ENCODE data around the gene PTPRN2. TPM values are rescaled to one million over a fixed set of nuclear protein-coding genes. Genes with fewer than 3 reads are reported as not detected.
A peak's percentile ranks its signal among the peaks of the same experiment; 100 is the strongest.

Gene PTPRN2
- total and polyA plus RNA-seq, 4 donors = 18.1 to 69.9 (median 50.4) TPM

GRCh38 chr7:158617737-158618128 is 30.1 kb upstream of the PTPRN2 start:
- H3K4me1 ChIP-seq (ENCODE audit: control insufficient read depth, insufficient read depth, low read length) = no peaks in the 10 kb centered on the region
- H3K36me3 ChIP-seq (ENCODE audit: control insufficient read depth, insufficient read depth, low read length) = no peaks in the 10 kb centered on the region
- no peak for DNase-seq (ENCODE audit: low read depth in 4 of 6, low spot score in 6 of 6)
- WGBS (ENCODE audit: insufficient coverage) = 93% methylated on average over 3 of the region's 3 CpGs
- H3K9me3 ChIP-seq (ENCODE audit: control insufficient read depth, insufficient read depth, low read length) = no peaks in the 10 kb centered on the region
- no peaks in the 10 kb centered on the region for H3K27me3 ChIP-seq (ENCODE audit: control insufficient read depth, insufficient read depth, low read length)
- H3K27ac ChIP-seq (ENCODE audit: low read depth, low read length) = no peak overlapping the region
- H3K4me3 ChIP-seq (ENCODE audit: low read depth, low read length) = no peak overlapping the region

GRCh38 chr7:158616050-158616449 is 28.4 kb upstream of the PTPRN2 start:
- Histone ChIP-seq H3K36me3 (ENCODE audit: control insufficient read depth, insufficient read depth, low read length) (no peaks in the 10 kb centered on the region), H3K9me3 (ENCODE audit: control insufficient read depth, insufficient read depth, low read length) (no peaks in the 10 kb centered on the region), H3K27ac (ENCODE audit: low read depth, low read length) (no peak overlapping the region), H3K4me1 (ENCODE audit: control insufficient read depth, insufficient read depth, low read length) (no peaks in the 10 kb centered on the region), H3K27me3 (ENCODE audit: control insufficient read depth, insufficient read depth, low read length) (no peaks in the 10 kb centered on the region), H3K4me3 (ENCODE audit: low read depth, low read length) (no peak overlapping the region)
- no peak for DNase-seq (ENCODE audit: low read depth in 4 of 6, low spot score in 6 of 6)
- WGBS (ENCODE audit: insufficient coverage) = no CpG with 5 or more reads among the region's 2 CpGs

- peaks cover under 1% of the 10 kb centered on the region for H3K36me3 ChIP-seq (ENCODE audit: control insufficient read depth, insufficient read depth, low read length)
- DNase-seq (ENCODE audit: low read depth in 4 of 6, low spot score in 6 of 6) = no peak
- no peaks in the 10 kb centered on the region for H3K4me1 ChIP-seq (ENCODE audit: control insufficient read depth, insufficient read depth, low read length)
- 100% methylated on average over 1 of the region's 1 CpG for WGBS (ENCODE audit: insufficient coverage)
- H3K27ac ChIP-seq (ENCODE audit: low read depth, low read length) = no peak overlapping the region
- H3K27me3 ChIP-seq (ENCODE audit: control insufficient read depth, insufficient read depth, low read length) = no peaks in the 10 kb centered on the region
- no peaks in the 10 kb centered on the region for H3K9me3 ChIP-seq (ENCODE audit: control insufficient read depth, insufficient read depth, low read length)
- no peak overlapping the region for H3K4me3 ChIP-seq (ENCODE audit: low read depth, low read length)
These were observed 27.1 kb upstream of the PTPRN2 start for GRCh38 chr7:158614700-158615099.

GRCh38 chr7:158613481-158613880 is 25.9 kb upstream of the PTPRN2 start:
- Histone ChIP-seq H3K9me3 (ENCODE audit: control insufficient read depth, insufficient read depth, low read length) (no peaks in the 10 kb centered on the region), H3K36me3 (ENCODE audit: control insufficient read depth, insufficient read depth, low read length) (peaks cover 6% of the 10 kb centered on the region), H3K4me3 (ENCODE audit: low read depth, low read length) (no peak overlapping the region), H3K27me3 (ENCODE audit: control insufficient read depth, insufficient read depth, low read length) (no peaks in the 10 kb centered on the region), H3K4me1 (ENCODE audit: control insufficient read depth, insufficient read depth, low read length) (no peaks in the 10 kb centered on the region), H3K27ac (ENCODE audit: low read depth, low read length) (no peak overlapping the region)
- 100% methylated on average over 2 of the region's 2 CpGs for WGBS (ENCODE audit: insufficient coverage)
- peak in 2 of 6 donors; percentile 27 to 32 for DNase-seq (ENCODE audit: low read depth in 4 of 6, low spot score in 6 of 6)

GRCh38 chr7:158612546-158612945 is 24.9 kb upstream of the PTPRN2 start:
- Histone ChIP-seq H3K36me3 (ENCODE audit: control insufficient read depth, insufficient read depth, low read length) (peaks cover 7% of the 10 kb centered on the region), H3K9me3 (ENCODE audit: control insufficient read depth, insufficient read depth, low read length) (no peaks in the 10 kb centered on the region), H3K27ac (ENCODE audit: low read depth, low read length) (no peak overlapping the region), H3K4me1 (ENCODE audit: control insufficient read depth, insufficient read depth, low read length) (no peaks in the 10 kb centered on the region), H3K27me3 (ENCODE audit: control insufficient read depth, insufficient read depth, low read length) (no peaks in the 10 kb centered on the region), H3K4me3 (ENCODE audit: low read depth, low read length) (no peak overlapping the region)
- 100% methylated on average over 2 of the region's 4 CpGs for WGBS (ENCODE audit: insufficient coverage)
- no peak for DNase-seq (ENCODE audit: low read depth in 4 of 6, low spot score in 6 of 6)

GRCh38 chr7:158611541-158611940 is 23.9 kb upstream of the PTPRN2 start:
- peaks cover 2% of the 10 kb centered on the region for H3K4me1 ChIP-seq (ENCODE audit: control insufficient read depth, insufficient read depth, low read length)

GRCh38 chr7:158609313-158609974 is 21.8 kb upstream of the PTPRN2 start:
- WGBS (ENCODE audit: insufficient coverage) = 97% methylated on average over 6 of the region's 7 CpGs
- no peaks in the 10 kb centered on the region for H3K9me3 ChIP-seq (ENCODE audit: control insufficient read depth, insufficient read depth, low read length)
- H3K36me3 ChIP-seq (ENCODE audit: control insufficient read depth, insufficient read depth, low read length) = peaks cover 15% of the 10 kb centered on the region
- H3K27ac ChIP-seq (ENCODE audit: low read depth, low read length) = no peak overlapping the region
- no peak for DNase-seq (ENCODE audit: low read depth in 4 of 6, low spot score in 6 of 6)
- peaks cover 4% of the 10 kb centered on the region for H3K4me1 ChIP-seq (ENCODE audit: control insufficient read depth, insufficient read depth, low read length)
- no peak overlapping the region for H3K4me3 ChIP-seq (ENCODE audit: low read depth, low read length)
- no peaks in the 10 kb centered on the region for H3K27me3 ChIP-seq (ENCODE audit: control insufficient read depth, insufficient read depth, low read length)

More at GRCh38 chr7:158611541-158611940, 23.9 kb upstream of the PTPRN2 start:
- H3K9me3 ChIP-seq (ENCODE audit: control insufficient read depth, insufficient read depth, low read length) = no peaks in the 10 kb centered on the region
- no peak for DNase-seq (ENCODE audit: low read depth in 4 of 6, low spot score in 6 of 6)
- no peak overlapping the region for H3K27ac ChIP-seq (ENCODE audit: low read depth, low read length)
- peaks cover 15% of the 10 kb centered on the region for H3K36me3 ChIP-seq (ENCODE audit: control insufficient read depth, insufficient read depth, low read length)
- WGBS (ENCODE audit: insufficient coverage) = 89% methylated on average over 5 of the region's 8 CpGs
- no peak overlapping the region for H3K4me3 ChIP-seq (ENCODE audit: low read depth, low read length)
- no peaks in the 10 kb centered on the region for H3K27me3 ChIP-seq (ENCODE audit: control insufficient read depth, insufficient read depth, low read length)

- peaks cover 4% of the 10 kb centered on the region for H3K4me1 ChIP-seq (ENCODE audit: control insufficient read depth, insufficient read depth, low read length)
- H3K4me3 ChIP-seq (ENCODE audit: low read depth, low read length) = no peak overlapping the region
- H3K9me3 ChIP-seq (ENCODE audit: control insufficient read depth, insufficient read depth, low read length) = no peaks in the 10 kb centered on the region
- H3K27me3 ChIP-seq (ENCODE audit: control insufficient read depth, insufficient read depth, low read length) = no peaks in the 10 kb centered on the region
- H3K27ac ChIP-seq (ENCODE audit: low read depth, low read length) = no peak overlapping the region
- H3K36me3 ChIP-seq (ENCODE audit: control insufficient read depth, insufficient read depth, low read length) = peaks cover 15% of the 10 kb centered on the region
- 98% methylated on average over 5 of the region's 6 CpGs for WGBS (ENCODE audit: insufficient coverage)
- DNase-seq (ENCODE audit: low read depth in 4 of 6, low spot score in 6 of 6) = no peak
These were observed 19.9 kb upstream of the PTPRN2 start for GRCh38 chr7:158607563-158607962.

GRCh38 chr7:158606671-158607424 is 19.2 kb upstream of the PTPRN2 start:
- no peak overlapping the region for H3K4me3 ChIP-seq (ENCODE audit: low read depth, low read length)
- peaks cover 15% of the 10 kb centered on the region for H3K36me3 ChIP-seq (ENCODE audit: control insufficient read depth, insufficient read depth, low read length)
- no peaks in the 10 kb centered on the region for H3K27me3 ChIP-seq (ENCODE audit: control insufficient read depth, insufficient read depth, low read length)
- no peak overlapping the region for H3K27ac ChIP-seq (ENCODE audit: low read depth, low read length)
- peaks cover 4% of the 10 kb centered on the region for H3K4me1 ChIP-seq (ENCODE audit: control insufficient read depth, insufficient read depth, low read length)
- DNase-seq (ENCODE audit: low read depth in 4 of 6, low spot score in 6 of 6) = no peak
- WGBS (ENCODE audit: insufficient coverage) = 96% methylated on average over 18 of the region's 18 CpGs
- H3K9me3 ChIP-seq (ENCODE audit: control insufficient read depth, insufficient read depth, low read length) = no peaks in the 10 kb centered on the region

GRCh38 chr7:158606129-158606528 is 18.5 kb upstream of the PTPRN2 start:
- Histone ChIP-seq H3K27me3 (ENCODE audit: control insufficient read depth, insufficient read depth, low read length) (no peaks in the 10 kb centered on the region), H3K4me3 (ENCODE audit: low read depth, low read length) (no peak overlapping the region), H3K36me3 (ENCODE audit: control insufficient read depth, insufficient read depth, low read length) (peaks cover 15% of the 10 kb centered on the region), H3K27ac (ENCODE audit: low read depth, low read length) (no peak overlapping the region), H3K4me1 (ENCODE audit: control insufficient read depth, insufficient read depth, low read length) (peaks cover 4% of the 10 kb centered on the region), H3K9me3 (ENCODE audit: control insufficient read depth, insufficient read depth, low read length) (no peaks in the 10 kb centered on the region)
- 58% methylated on average over 4 of the region's 4 CpGs for WGBS (ENCODE audit: insufficient coverage)
- DNase-seq (ENCODE audit: low read depth in 4 of 6, low spot score in 6 of 6) = peak in 1 of 6 donors; percentile 53
